ENCODE data around the gene CALN1. TPM values are rescaled to one million over a fixed set of nuclear protein-coding genes. Genes with fewer than 3 reads are reported as not detected.

CALN1 gene
- total and polyA plus RNA-seq, 3 donors from 2014 or later: 4.3 to 6.2 (median 4.4) TPM

GRCh38 chr7:72111086-72111485 is 301.1 kb downstream of the CALN1 start:
- no peak overlapping the region for H3K27ac ChIP-seq
- DNase-seq: no peak
- H3K4me3 ChIP-seq: no peak overlapping the region
- H3K36me3 ChIP-seq (ENCODE audit: low read depth, missing control alignments): no peaks in the 10 kb centered on the region
- TF ChIP-seq POLR2A (IDR thresholded peaks at IDR 0.05) (no peak), CTCF (IDR thresholded peaks at IDR 0.05) (no peak)
- H3K4me1 ChIP-seq: no peaks in the 10 kb centered on the region
- intact Hi-C loops (cut with DNase I; ENCODE audit: low total_unique reads): no loop called here
- no peaks in the 10 kb centered on the region for H3K27me3 ChIP-seq
- 80 to 84% methylated on average over 8 of the region's 8 CpGs for WGBS, 2 donors
- H3K9me3 ChIP-seq: no peaks in the 10 kb centered on the region

- Histone ChIP-seq H3K27ac (no peak overlapping the region), H3K36me3 (ENCODE audit: low read depth, missing control alignments) (no peaks in the 10 kb centered on the region), H3K4me3 (no peak overlapping the region), H3K9me3 (no peaks in the 10 kb centered on the region), H3K27me3 (no peaks in the 10 kb centered on the region), H3K4me1 (no peaks in the 10 kb centered on the region)
- intact Hi-C loops (cut with DNase I; ENCODE audit: low total_unique reads): no loop called here
- no peak for DNase-seq
- TF ChIP-seq POLR2A (IDR thresholded peaks at IDR 0.05): no peak
- TF ChIP-seq CTCF (IDR thresholded peaks at IDR 0.05): no peak
- WGBS, 2 donors: 89 to 95% methylated on average over 3 to 8 of the region's 8 CpGs
These were observed 302.6 kb downstream of the CALN1 start for GRCh38 chr7:72109566-72109965.

GRCh38 chr7:72106405-72106804 is 305.7 kb downstream of the CALN1 start:
- Histone ChIP-seq H3K9me3 (no peaks in the 10 kb centered on the region), H3K36me3 (ENCODE audit: low read depth, missing control alignments) (no peaks in the 10 kb centered on the region), H3K4me3 (no peak overlapping the region), H3K4me1 (no peaks in the 10 kb centered on the region), H3K27me3 (no peaks in the 10 kb centered on the region), H3K27ac (no peak overlapping the region)
- TF ChIP-seq CTCF (IDR thresholded peaks at IDR 0.05) (no peak), POLR2A (IDR thresholded peaks at IDR 0.05) (no peak)
- DNase-seq: no peak
- 69 to 83% methylated on average over 1 of the region's 1 CpG for WGBS, 2 donors
- intact Hi-C loops (cut with DNase I; ENCODE audit: low total_unique reads): no loop called here

- DNase-seq: no peak
- no peaks in the 10 kb centered on the region for H3K36me3 ChIP-seq (ENCODE audit: low read depth, missing control alignments)
- 77 to 78% methylated on average over 6 of the region's 6 CpGs for WGBS, 2 donors
- no peaks in the 10 kb centered on the region for H3K9me3 ChIP-seq
- TF ChIP-seq CTCF (IDR thresholded peaks at IDR 0.05): no peak
- no peak for TF ChIP-seq POLR2A (IDR thresholded peaks at IDR 0.05)
- no peaks in the 10 kb centered on the region for H3K4me1 ChIP-seq
- intact Hi-C loops (cut with DNase I; ENCODE audit: low total_unique reads): no loop called here
- H3K27me3 ChIP-seq: no peaks in the 10 kb centered on the region
- H3K27ac ChIP-seq: no peak overlapping the region
- no peak overlapping the region for H3K4me3 ChIP-seq
These were observed 310.7 kb downstream of the CALN1 start for GRCh38 chr7:72101444-72101843.

GRCh38 chr7:72099784-72100183 is 312.4 kb downstream of the CALN1 start:
- Histone ChIP-seq H3K4me1 (no peaks in the 10 kb centered on the region), H3K9me3 (no peaks in the 10 kb centered on the region), H3K36me3 (ENCODE audit: low read depth, missing control alignments) (no peaks in the 10 kb centered on the region), H3K27me3 (no peaks in the 10 kb centered on the region), H3K4me3 (no peak overlapping the region), H3K27ac (no peak overlapping the region)
- intact Hi-C loops (cut with DNase I; ENCODE audit: low total_unique reads): no loop called here
- no peak for DNase-seq
- no peak for TF ChIP-seq POLR2A (IDR thresholded peaks at IDR 0.05)
- TF ChIP-seq CTCF (IDR thresholded peaks at IDR 0.05): no peak
- WGBS, 2 donors: 83 to 88% methylated on average over 6 of the region's 6 CpGs
